ENCODE measurements around the gene OOSP3.

OOSP3 gene

DNA sequence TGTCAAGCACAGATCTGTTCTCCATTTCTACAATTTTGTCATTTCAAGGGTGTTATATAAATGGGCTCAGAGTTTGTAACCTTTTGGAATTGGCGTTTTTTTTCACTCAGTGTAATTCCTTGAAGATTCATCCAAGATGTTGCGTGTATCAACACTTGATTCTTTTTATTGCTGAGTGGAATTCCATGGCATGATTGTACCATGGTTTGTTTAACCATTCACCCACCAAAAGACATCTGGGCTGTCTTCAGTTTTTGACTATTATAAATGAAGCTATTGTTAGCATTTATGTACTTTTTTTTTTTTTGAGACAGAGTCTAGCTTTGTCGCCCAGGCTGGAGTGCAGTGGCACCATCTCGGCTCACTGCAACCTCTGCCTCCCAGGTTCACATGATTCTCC is 62.5 kb downstream of the OOSP3 start:
- TF ChIP-seq, protein P1, sequence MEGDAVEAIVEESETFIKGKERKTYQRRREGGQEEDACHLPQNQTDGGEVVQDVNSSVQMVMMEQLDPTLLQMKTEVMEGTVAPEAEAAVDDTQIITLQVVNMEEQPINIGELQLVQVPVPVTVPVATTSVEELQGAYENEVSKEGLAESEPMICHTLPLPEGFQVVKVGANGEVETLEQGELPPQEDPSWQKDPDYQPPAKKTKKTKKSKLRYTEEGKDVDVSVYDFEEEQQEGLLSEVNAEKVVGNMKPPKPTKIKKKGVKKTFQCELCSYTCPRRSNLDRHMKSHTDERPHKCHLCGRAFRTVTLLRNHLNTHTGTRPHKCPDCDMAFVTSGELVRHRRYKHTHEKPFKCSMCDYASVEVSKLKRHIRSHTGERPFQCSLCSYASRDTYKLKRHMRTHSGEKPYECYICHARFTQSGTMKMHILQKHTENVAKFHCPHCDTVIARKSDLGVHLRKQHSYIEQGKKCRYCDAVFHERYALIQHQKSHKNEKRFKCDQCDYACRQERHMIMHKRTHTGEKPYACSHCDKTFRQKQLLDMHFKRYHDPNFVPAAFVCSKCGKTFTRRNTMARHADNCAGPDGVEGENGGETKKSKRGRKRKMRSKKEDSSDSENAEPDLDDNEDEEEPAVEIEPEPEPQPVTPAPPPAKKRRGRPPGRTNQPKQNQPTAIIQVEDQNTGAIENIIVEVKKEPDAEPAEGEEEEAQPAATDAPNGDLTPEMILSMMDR (IDR thresholded peaks at IDR 0.05; ENCODE audit: low read depth, low read length), result no peak
- no peak for DNase-seq (ENCODE audit: low read depth in 2 of 2)
- H3K4me3 ChIP-seq (replicated peaks in 1 of 2; ENCODE audit: low read depth in 2 of 2, low read length in 2 of 2), result no peak overlapping the region

GRCh38 chr11:59943997-59944714 is 65.6 kb downstream of the OOSP3 start:
- DNase-seq (ENCODE audit: low read depth in 2 of 2), result no peak
- TF ChIP-seq, protein P1 (IDR thresholded peaks at IDR 0.05; ENCODE audit: low read depth, low read length), result no peak
- H3K4me3 ChIP-seq (replicated peaks in 1 of 2; ENCODE audit: low read depth in 2 of 2, low read length in 2 of 2), result no peak overlapping the region

- no peak overlapping the region for H3K4me3 ChIP-seq (replicated peaks in 1 of 2; ENCODE audit: low read depth in 2 of 2, low read length in 2 of 2)
- DNase-seq (ENCODE audit: low read depth in 2 of 2), result no peak
- TF ChIP-seq, protein P1 (IDR thresholded peaks at IDR 0.05; ENCODE audit: low read depth, low read length), result no peak
These were observed 66.1 kb downstream of the OOSP3 start for GRCh38 chr11:59944720-59945119.

All from cardiac fibroblast (primary cell).